GM23338 (cell line): ENCODE data around the gene DHRS3. TPM values are rescaled to one million over a fixed set of nuclear protein-coding genes. Genes with fewer than 3 reads are reported as not detected.

ENCODE experiments used
- ATAC-seq: fragments of 200-7000 bp; cut with Tn5 transposase; 3 replicates; pipeline ENCODE4 v1.9.1; 2020
- DNase-seq: peaks from one replicate; pipeline ENCODE4 v3.0.0-alpha.2; 2015; ENCODE audit warnings: low spot score
- H2AFZ ChIP-seq: fragments of 200-600 bp; sonication (generic); 2 replicates; pipeline ENCODE4 v1.8.0; 2016; ENCODE audit warnings: antibody characterized with exemption, mild to moderate bottlenecking, moderate library complexity
- H3F3A ChIP-seq: fragments of 200-600 bp; sonication (generic); replicated peaks from 2 replicates; pipeline ENCODE4 v1.8.0; 2017; ENCODE audit warnings: antibody characterized with exemption, mixed run types, low read depth
- H3K27ac ChIP-seq: fragments of 200-600 bp; sonication (generic); 2 replicates; pipeline ENCODE4 v1.6.1; 2016; ENCODE audit warnings: low read depth
- H3K27me3 ChIP-seq: fragments of 200-600 bp; sonication (generic); 2 replicates; pipeline ENCODE4 v1.8.0; 2016; ENCODE audit warnings: mild to moderate bottlenecking, mixed run types, moderate library complexity; ENCODE audit not compliant: insufficient read depth
- H3K36me3 ChIP-seq: fragments of 200-600 bp; sonication (generic); 2 replicates; pipeline ENCODE4 v1.8.0; 2016; ENCODE audit warnings: mild to moderate bottlenecking; ENCODE audit not compliant: insufficient read depth
- H3K4me1 ChIP-seq: fragments of 200-600 bp; sonication (generic); 2 replicates; pipeline ENCODE4 v1.8.0; 2016; ENCODE audit warnings: mild to moderate bottlenecking, moderate library complexity; ENCODE audit not compliant: insufficient read depth
- H3K4me2 ChIP-seq: fragments of 200-600 bp; sonication (generic); 2 replicates; pipeline ENCODE4 v1.7.1; 2017; ENCODE audit warnings: mixed run types
- H3K4me3 ChIP-seq: fragments of 200-600 bp; sonication (generic); 2 replicates; pipeline ENCODE4 v1.6.1; 2016; ENCODE audit warnings: mixed run types
- H3K79me2 ChIP-seq: fragments of 200-600 bp; sonication (generic); replicated peaks from 2 replicates; pipeline ENCODE4 v1.8.0; 2017; ENCODE audit warnings: mild to moderate bottlenecking; ENCODE audit not compliant: insufficient read depth
- H3K9me2 ChIP-seq: fragments of 200-600 bp; sonication (generic); 2 replicates; pipeline ENCODE4 v1.8.0; 2017; ENCODE audit not compliant: insufficient read depth
- H4K20me1 ChIP-seq: fragments of 200-600 bp; sonication (generic); replicated peaks from 2 replicates; pipeline ENCODE4 v1.8.0; 2017; ENCODE audit warnings: mild to moderate bottlenecking; ENCODE audit not compliant: insufficient read depth
- H3K27ac Mint-ChIP-seq: 2 replicates; pipeline ENCODE4 v1.8.0; 2020; ENCODE audit warnings: inconsistent platforms, mild to moderate bottlenecking, moderate library complexity, mixed read lengths
- H3K27me3 Mint-ChIP-seq: 3 replicates; pipeline ENCODE4 v1.8.0; 2022; ENCODE audit warnings: low read depth, mild to moderate bottlenecking, moderate library complexity, mixed read lengths, inconsistent platforms; ENCODE audit not compliant: insufficient read depth, poor library complexity
- H3K36me3 Mint-ChIP-seq: 3 replicates; pipeline ENCODE4 v1.8.0; 2021; ENCODE audit warnings: low read depth, mild to moderate bottlenecking, inconsistent platforms, moderate library complexity, mixed read lengths
- H3K4me1 Mint-ChIP-seq: 3 replicates; pipeline ENCODE4 v1.8.0; 2020; ENCODE audit warnings: mild to moderate bottlenecking, inconsistent platforms, mixed read lengths
- H3K4me3 Mint-ChIP-seq: 3 replicates; pipeline ENCODE4 v1.8.0; 2021; ENCODE audit warnings: moderate library complexity, mild to moderate bottlenecking, inconsistent platforms, mixed read lengths
- H3K9me3 Mint-ChIP-seq: 3 replicates; pipeline ENCODE4 v1.8.0; 2020; ENCODE audit warnings: moderate library complexity, mild to moderate bottlenecking, inconsistent platforms, mixed read lengths
- CREB1 ChIP-seq: fragments of 250-450 bp; sonication (Bioruptor Pico); IDR thresholded peaks from 2 replicates; pipeline ENCODE4 v1.5.0; 2020; ENCODE audit warnings: low read depth, mild to moderate bottlenecking, moderate library complexity
- CTCF ChIP-seq, 2 experiments: fragments of 200-600 bp in 1 of 2; sonication (generic) in 1 of 2; conservative IDR thresholded peaks; 2 replicates each; pipeline versions ENCODE4 v1.5.1 to v1.6.1; 2016 to 2017; ENCODE audit warnings: antibody characterized with exemption in 2 of 2, low read depth in 2 of 2, mild to moderate bottlenecking in 2 of 2, moderate library complexity in 1 of 2
- ETS1 ChIP-seq: IDR thresholded peaks from 2 replicates; pipeline ENCODE4 v1.6.1; 2016; ENCODE audit warnings: antibody characterized with exemption
- EZH2 ChIP-seq: fragments of 200-600 bp; sonication (generic); IDR thresholded peaks from one replicate; pipeline ENCODE4 v1.8.0; 2017; ENCODE audit warnings: antibody characterized with exemption, mild to moderate bottlenecking, low read depth; ENCODE audit not compliant: unreplicated experiment
- EZH2phosphoT487 ChIP-seq: fragments of 200-600 bp; sonication (generic); IDR thresholded peaks from one replicate; pipeline ENCODE4 v1.8.1; 2018; ENCODE audit warnings: antibody characterized with exemption; ENCODE audit not compliant: unreplicated experiment
- NANOG ChIP-seq: IDR thresholded peaks from 2 replicates; pipeline ENCODE4 v1.6.1; 2016; ENCODE audit warnings: antibody characterized with exemption, borderline replicate concordance
- POLR2AphosphoS5 ChIP-seq: IDR thresholded peaks from 2 replicates; pipeline ENCODE4 v1.6.1; 2016; ENCODE audit warnings: antibody characterized with exemption, low read depth
- STAT1 ChIP-seq: IDR thresholded peaks from one replicate; pipeline ENCODE4 v1.6.1; 2016; ENCODE audit warnings: antibody characterized with exemption; ENCODE audit not compliant: unreplicated experiment
- ZNF114 ChIP-seq: fragments of 250-450 bp; sonication (Bioruptor Pico); IDR thresholded peaks from 2 replicates; pipeline ENCODE4 v1.5.0; 2020; ENCODE audit warnings: mild to moderate bottlenecking, moderate library complexity
- ZNF331 ChIP-seq: fragments of 250-450 bp; sonication (Bioruptor Pico); IDR thresholded peaks from 2 replicates; pipeline ENCODE4 v1.5.0; 2020; ENCODE audit warnings: low read depth, mild to moderate bottlenecking, moderate library complexity
- polyA plus RNA-seq: library from polyadenylated mRNA; unstranded; fragments of >200 nt; fragmentation: Nextera tagmentation; extraction: Ambion mirVana; gene quantifications from 2 replicates; pipeline ENCODE4 v1.2.1, GENCODE V29; 2016
- total RNA-seq: library from RNA; depleted of rRNA; stranded (reverse); fragments of >200 nt; shearing (Covaris generic); gene quantifications from 2 replicates; pipeline ENCODE4 v1.2.3, GENCODE V29; 2014
- TF ChIP-seq, protein P1 (sequence below): IDR thresholded peaks from one replicate; pipeline ENCODE4 v1.6.1; 2018; ENCODE audit warnings: antibody characterized with exemption; ENCODE audit not compliant: unreplicated experiment
- TF ChIP-seq, protein P2 (sequence below): fragments of 250-450 bp; sonication (Bioruptor Pico); IDR thresholded peaks from 2 replicates; pipeline ENCODE4 v1.5.0; 2020; ENCODE audit warnings: mild to moderate bottlenecking, moderate library complexity

Gene DHRS3
- total and polyA plus RNA-seq, 2 experiments from 2014 or later, result 21.0 to 26.0 TPM

DNA sequence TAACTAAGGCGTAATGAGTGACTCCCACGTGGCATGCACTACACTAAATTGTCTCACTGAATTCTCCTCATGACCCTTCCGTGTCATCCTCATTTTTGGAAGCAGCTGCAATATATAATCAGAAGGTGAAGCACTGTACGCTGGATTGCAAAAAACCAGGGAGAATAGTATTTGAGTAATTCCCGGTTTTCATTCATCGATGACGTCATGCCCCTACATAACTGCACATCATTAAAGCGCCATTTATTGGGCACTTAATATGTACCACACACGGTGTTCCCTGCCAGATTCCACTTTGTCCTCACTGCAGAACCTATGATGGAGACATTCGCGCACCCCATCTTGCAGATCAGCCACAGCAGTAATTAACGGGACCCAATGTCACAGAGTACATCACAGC, 41.0 kb downstream of the DHRS3 start:
- 0 out of 2 replicates have a peak, but pooled peaks cover 5% of the 10 kb centered on the region for H3K36me3 ChIP-seq
- no peaks in the 10 kb centered on the region for H3K9me2 ChIP-seq
- Mint-ChIP-seq H3K27me3 (peaks cover 8% of the 10 kb centered on the region), H3K4me3 (no peak overlapping the region), H3K36me3 (peaks cover 13% of the 10 kb centered on the region), H3K9me3 (no peaks in the 10 kb centered on the region), H3K27ac (no peak overlapping the region), H3K4me1 (peaks cover 2% of the 10 kb centered on the region; the same call in 2 of the 3 replicates)
- no peak overlapping the region for H3K4me3 ChIP-seq
- H3K4me1 ChIP-seq, result no peaks in the 10 kb centered on the region
- ATAC-seq (no peak), DNase-seq (no peak)
- no peak for TF ChIP-seq ZNF114 (CRISPR knock-in tag)
- no peak for TF ChIP-seq CTCF (conservative IDR thresholded peaks at IDR 0.05; ENCODE audit: low read depth in 2 of 2)
- no peak for TF ChIP-seq EZH2
- no peak for TF ChIP-seq CREB1 (CRISPR knock-in tag)
- TF ChIP-seq ETS1, result no peak
- TF ChIP-seq, protein P1, sequence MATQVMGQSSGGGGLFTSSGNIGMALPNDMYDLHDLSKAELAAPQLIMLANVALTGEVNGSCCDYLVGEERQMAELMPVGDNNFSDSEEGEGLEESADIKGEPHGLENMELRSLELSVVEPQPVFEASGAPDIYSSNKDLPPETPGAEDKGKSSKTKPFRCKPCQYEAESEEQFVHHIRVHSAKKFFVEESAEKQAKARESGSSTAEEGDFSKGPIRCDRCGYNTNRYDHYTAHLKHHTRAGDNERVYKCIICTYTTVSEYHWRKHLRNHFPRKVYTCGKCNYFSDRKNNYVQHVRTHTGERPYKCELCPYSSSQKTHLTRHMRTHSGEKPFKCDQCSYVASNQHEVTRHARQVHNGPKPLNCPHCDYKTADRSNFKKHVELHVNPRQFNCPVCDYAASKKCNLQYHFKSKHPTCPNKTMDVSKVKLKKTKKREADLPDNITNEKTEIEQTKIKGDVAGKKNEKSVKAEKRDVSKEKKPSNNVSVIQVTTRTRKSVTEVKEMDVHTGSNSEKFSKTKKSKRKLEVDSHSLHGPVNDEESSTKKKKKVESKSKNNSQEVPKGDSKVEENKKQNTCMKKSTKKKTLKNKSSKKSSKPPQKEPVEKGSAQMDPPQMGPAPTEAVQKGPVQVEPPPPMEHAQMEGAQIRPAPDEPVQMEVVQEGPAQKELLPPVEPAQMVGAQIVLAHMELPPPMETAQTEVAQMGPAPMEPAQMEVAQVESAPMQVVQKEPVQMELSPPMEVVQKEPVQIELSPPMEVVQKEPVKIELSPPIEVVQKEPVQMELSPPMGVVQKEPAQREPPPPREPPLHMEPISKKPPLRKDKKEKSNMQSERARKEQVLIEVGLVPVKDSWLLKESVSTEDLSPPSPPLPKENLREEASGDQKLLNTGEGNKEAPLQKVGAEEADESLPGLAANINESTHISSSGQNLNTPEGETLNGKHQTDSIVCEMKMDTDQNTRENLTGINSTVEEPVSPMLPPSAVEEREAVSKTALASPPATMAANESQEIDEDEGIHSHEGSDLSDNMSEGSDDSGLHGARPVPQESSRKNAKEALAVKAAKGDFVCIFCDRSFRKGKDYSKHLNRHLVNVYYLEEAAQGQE, result no peak
- TF ChIP-seq EZH2phosphoT487, result no peak
- TF ChIP-seq, protein P2, sequence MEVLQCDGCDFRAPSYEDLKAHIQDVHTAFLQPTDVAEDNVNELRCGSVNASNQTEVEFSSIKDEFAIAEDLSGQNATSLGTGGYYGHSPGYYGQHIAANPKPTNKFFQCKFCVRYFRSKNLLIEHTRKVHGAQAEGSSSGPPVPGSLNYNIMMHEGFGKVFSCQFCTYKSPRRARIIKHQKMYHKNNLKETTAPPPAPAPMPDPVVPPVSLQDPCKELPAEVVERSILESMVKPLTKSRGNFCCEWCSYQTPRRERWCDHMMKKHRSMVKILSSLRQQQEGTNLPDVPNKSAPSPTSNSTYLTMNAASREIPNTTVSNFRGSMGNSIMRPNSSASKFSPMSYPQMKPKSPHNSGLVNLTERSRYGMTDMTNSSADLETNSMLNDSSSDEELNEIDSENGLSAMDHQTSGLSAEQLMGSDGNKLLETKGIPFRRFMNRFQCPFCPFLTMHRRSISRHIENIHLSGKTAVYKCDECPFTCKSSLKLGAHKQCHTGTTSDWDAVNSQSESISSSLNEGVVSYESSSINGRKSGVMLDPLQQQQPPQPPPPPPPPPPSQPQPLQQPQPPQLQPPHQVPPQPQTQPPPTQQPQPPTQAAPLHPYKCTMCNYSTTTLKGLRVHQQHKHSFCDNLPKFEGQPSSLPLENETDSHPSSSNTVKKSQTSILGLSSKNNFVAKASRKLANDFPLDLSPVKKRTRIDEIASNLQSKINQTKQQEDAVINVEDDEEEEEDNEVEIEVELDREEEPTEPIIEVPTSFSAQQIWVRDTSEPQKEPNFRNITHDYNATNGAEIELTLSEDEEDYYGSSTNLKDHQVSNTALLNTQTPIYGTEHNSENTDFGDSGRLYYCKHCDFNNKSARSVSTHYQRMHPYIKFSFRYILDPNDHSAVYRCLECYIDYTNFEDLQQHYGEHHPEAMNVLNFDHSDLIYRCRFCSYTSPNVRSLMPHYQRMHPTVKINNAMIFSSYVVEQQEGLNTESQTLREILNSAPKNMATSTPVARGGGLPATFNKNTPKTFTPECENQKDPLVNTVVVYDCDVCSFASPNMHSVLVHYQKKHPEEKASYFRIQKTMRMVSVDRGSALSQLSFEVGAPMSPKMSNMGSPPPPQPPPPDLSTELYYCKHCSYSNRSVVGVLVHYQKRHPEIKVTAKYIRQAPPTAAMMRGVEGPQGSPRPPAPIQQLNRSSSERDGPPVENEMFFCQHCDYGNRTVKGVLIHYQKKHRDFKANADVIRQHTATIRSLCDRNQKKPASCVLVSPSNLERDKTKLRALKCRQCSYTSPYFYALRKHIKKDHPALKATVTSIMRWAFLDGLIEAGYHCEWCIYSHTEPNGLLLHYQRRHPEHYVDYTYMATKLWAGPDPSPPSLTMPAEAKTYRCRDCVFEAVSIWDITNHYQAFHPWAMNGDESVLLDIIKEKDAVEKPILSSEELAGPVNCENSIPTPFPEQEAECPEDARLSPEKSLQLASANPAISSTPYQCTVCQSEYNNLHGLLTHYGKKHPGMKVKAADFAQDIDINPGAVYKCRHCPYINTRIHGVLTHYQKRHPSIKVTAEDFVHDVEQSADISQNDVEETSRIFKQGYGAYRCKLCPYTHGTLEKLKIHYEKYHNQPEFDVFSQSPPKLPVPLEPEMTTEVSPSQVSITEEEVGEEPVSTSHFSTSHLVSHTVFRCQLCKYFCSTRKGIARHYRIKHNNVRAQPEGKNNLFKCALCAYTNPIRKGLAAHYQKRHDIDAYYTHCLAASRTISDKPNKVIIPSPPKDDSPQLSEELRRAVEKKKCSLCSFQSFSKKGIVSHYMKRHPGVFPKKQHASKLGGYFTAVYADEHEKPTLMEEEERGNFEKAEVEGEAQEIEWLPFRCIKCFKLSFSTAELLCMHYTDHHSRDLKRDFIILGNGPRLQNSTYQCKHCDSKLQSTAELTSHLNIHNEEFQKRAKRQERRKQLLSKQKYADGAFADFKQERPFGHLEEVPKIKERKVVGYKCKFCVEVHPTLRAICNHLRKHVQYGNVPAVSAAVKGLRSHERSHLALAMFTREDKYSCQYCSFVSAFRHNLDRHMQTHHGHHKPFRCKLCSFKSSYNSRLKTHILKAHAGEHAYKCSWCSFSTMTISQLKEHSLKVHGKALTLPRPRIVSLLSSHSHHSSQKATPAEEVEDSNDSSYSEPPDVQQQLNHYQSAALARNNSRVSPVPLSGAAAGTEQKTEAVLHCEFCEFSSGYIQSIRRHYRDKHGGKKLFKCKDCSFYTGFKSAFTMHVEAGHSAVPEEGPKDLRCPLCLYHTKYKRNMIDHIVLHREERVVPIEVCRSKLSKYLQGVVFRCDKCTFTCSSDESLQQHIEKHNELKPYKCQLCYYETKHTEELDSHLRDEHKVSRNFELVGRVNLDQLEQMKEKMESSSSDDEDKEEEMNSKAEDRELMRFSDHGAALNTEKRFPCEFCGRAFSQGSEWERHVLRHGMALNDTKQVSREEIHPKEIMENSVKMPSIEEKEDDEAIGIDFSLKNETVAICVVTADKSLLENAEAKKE (CRISPR knock-in tag), result no peak
- no peak for TF ChIP-seq STAT1
- TF ChIP-seq ZNF331 (CRISPR knock-in tag), result no peak
- TF ChIP-seq NANOG, result no peak
- TF ChIP-seq POLR2AphosphoS5, result no peak
- H3K27me3 ChIP-seq, result no peaks in the 10 kb centered on the region
- H3K79me2 ChIP-seq, result no peaks in the 10 kb centered on the region
- no peak overlapping the region for H2AFZ ChIP-seq
- H3F3A ChIP-seq, result no peaks in the 10 kb centered on the region
- no peak overlapping the region for H3K27ac ChIP-seq
- H4K20me1 ChIP-seq, result no peaks in the 10 kb centered on the region
- H3K4me2 ChIP-seq, result no peak overlapping the region
